ENCODE measurements around the gene CERS6.

CERS6 gene

DNA sequence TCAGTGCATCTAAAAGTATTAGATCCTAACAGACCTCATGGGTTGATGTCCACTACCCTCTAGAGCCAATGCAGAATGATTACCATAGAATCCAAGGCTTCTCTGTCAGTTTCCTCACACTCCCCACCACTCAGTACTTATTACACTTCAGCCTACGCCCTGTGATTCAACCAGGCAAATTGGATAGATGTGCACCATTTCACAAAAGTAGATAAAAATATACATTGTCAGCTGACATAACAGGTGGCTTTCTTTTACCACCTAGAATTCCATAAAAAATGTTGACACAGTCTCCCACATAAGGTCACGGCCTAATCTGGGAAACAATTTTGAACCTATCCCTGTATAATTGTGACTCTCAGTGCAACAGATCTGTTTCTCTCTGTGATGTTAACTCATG, 144.9 kb downstream of the CERS6 start:
- no peak overlapping the region for H3K9ac ChIP-seq (ENCODE audit: low read length)
- H3K4me3 ChIP-seq (ENCODE audit: low read length) = no peak overlapping the region
- H3K27me3 ChIP-seq (replicated peaks; ENCODE audit: control insufficient read depth, insufficient read depth, low read length) = no peaks in the 10 kb centered on the region
- peaks cover 5% of the 10 kb centered on the region for H3K9me3 ChIP-seq (ENCODE audit: control insufficient read depth, low read length)
- no peaks in the 10 kb centered on the region for H3K36me3 ChIP-seq (ENCODE audit: control insufficient read depth, insufficient read depth, low read length, severe bottlenecking)
- DNase-seq (ENCODE audit: low read depth) = no peak
- H3K4me1 ChIP-seq (ENCODE audit: control insufficient read depth, insufficient read depth, low read length) = no peaks in the 10 kb centered on the region

DNA sequence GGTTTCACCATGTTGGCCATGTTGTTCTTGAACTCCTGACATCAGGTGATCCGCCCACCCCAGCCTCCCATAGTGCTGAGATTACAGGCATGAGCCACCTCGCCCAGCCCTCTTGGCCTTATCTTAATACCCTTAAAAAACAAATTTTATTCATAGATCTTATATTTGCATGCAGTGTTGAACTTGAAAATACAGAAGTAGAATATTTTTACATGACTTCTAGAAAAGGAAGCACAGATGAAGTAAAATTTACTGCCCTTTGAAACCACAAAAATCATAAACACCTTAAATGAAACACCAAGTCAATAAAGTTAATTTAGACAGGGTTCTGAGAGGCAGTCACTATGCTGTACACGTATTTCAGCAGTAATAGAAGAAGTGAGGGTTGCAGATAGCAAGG, 145.7 kb downstream of the CERS6 start:
- Histone ChIP-seq H3K36me3 (ENCODE audit: control insufficient read depth, insufficient read depth, low read length, severe bottlenecking) (no peaks in the 10 kb centered on the region), H3K4me1 (ENCODE audit: control insufficient read depth, insufficient read depth, low read length) (no peaks in the 10 kb centered on the region), H3K9me3 (ENCODE audit: control insufficient read depth, low read length) (peaks cover 5% of the 10 kb centered on the region), H3K4me3 (ENCODE audit: low read length) (no peak overlapping the region), H3K9ac (ENCODE audit: low read length) (no peak overlapping the region), H3K27me3 (replicated peaks; ENCODE audit: control insufficient read depth, insufficient read depth, low read length) (no peaks in the 10 kb centered on the region)
- DNase-seq (ENCODE audit: low read depth) = no peak

DNA sequence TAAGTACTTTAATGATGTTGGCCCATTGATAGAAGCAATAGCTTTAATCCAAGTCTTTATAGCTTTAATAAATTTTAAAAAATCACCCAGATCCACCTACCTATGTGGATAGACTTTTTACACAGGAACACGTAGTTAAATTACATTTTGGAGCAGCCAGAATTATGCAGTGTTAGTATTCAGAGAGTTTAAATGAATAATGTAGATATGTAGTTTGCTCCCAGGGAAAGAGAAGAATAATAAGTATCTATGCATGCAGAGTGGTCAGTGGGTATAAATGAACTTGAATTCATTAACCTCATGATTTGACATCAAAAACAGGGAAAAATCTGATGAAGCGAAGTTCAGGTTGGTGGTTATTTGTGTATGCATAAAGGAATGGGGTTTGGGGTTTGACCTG, 146.3 kb downstream of the CERS6 start:
- H3K4me1 ChIP-seq (ENCODE audit: control insufficient read depth, insufficient read depth, low read length) = no peaks in the 10 kb centered on the region
- DNase-seq (ENCODE audit: low read depth) = no peak
- H3K9ac ChIP-seq (ENCODE audit: low read length) = no peak overlapping the region
- H3K36me3 ChIP-seq (ENCODE audit: control insufficient read depth, insufficient read depth, low read length, severe bottlenecking) = no peaks in the 10 kb centered on the region
- H3K9me3 ChIP-seq (ENCODE audit: control insufficient read depth, low read length) = peaks cover 5% of the 10 kb centered on the region
- H3K27me3 ChIP-seq (replicated peaks; ENCODE audit: control insufficient read depth, insufficient read depth, low read length) = no peaks in the 10 kb centered on the region
- H3K4me3 ChIP-seq (ENCODE audit: low read length) = no peak overlapping the region

- no peaks in the 10 kb centered on the region for H3K27me3 ChIP-seq (replicated peaks; ENCODE audit: control insufficient read depth, insufficient read depth, low read length)
- H3K4me3 ChIP-seq (ENCODE audit: low read length) = no peak overlapping the region
- DNase-seq (ENCODE audit: low read depth) = no peak
- peaks cover 3% of the 10 kb centered on the region for H3K4me1 ChIP-seq (ENCODE audit: control insufficient read depth, insufficient read depth, low read length)
- no peak overlapping the region for H3K9ac ChIP-seq (ENCODE audit: low read length)
- no peaks in the 10 kb centered on the region for H3K36me3 ChIP-seq (ENCODE audit: control insufficient read depth, insufficient read depth, low read length, severe bottlenecking)
- peaks cover 5% of the 10 kb centered on the region for H3K9me3 ChIP-seq (ENCODE audit: control insufficient read depth, low read length)
Measured at GRCh38 chr2:168602846-168603401, 146.9 kb downstream of the CERS6 start.

- Histone ChIP-seq H3K4me3 (ENCODE audit: low read length) (no peak overlapping the region), H3K9ac (ENCODE audit: low read length) (no peak overlapping the region), H3K36me3 (ENCODE audit: control insufficient read depth, insufficient read depth, low read length, severe bottlenecking) (no peaks in the 10 kb centered on the region), H3K4me1 (ENCODE audit: control insufficient read depth, insufficient read depth, low read length) (peaks cover 9% of the 10 kb centered on the region), H3K27me3 (replicated peaks; ENCODE audit: control insufficient read depth, insufficient read depth, low read length) (no peaks in the 10 kb centered on the region), H3K9me3 (ENCODE audit: control insufficient read depth, low read length) (peaks cover 5% of the 10 kb centered on the region)
- peak; percentile 64 for DNase-seq (ENCODE audit: low read depth)
Measured at GRCh38 chr2:168603439-168603961, 147.4 kb downstream of the CERS6 start.

- peaks cover 17% of the 10 kb centered on the region for H3K4me1 ChIP-seq (ENCODE audit: control insufficient read depth, insufficient read depth, low read length)
- no peaks in the 10 kb centered on the region for H3K36me3 ChIP-seq (ENCODE audit: control insufficient read depth, insufficient read depth, low read length, severe bottlenecking)
- no peak overlapping the region for H3K4me3 ChIP-seq (ENCODE audit: low read length)
- H3K27me3 ChIP-seq (replicated peaks; ENCODE audit: control insufficient read depth, insufficient read depth, low read length) = no peaks in the 10 kb centered on the region
- H3K9ac ChIP-seq (ENCODE audit: low read length) = no peak overlapping the region
- no peak for DNase-seq (ENCODE audit: low read depth)
- H3K9me3 ChIP-seq (ENCODE audit: control insufficient read depth, low read length) = peaks cover 5% of the 10 kb centered on the region
Measured at GRCh38 chr2:168604252-168604651, 148.2 kb downstream of the CERS6 start.

DNA sequence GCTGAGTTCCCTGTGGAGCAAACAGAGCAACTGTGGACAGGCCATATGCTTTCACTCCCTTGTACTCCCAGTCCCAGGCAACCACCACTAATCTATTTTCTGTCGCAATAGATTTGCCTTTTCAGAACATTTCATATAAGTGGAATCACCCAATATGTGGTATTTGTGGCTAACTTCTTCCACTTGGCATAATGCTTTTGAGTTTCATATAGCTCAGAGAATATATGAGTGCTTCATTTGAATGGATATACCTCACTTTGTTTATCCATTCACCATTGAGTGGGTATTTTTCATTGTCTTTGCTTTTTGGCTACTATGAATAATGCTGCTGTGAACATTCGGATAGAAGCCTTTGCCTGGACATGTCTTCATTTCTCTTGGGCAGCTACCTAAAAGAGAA, 151.9 kb downstream of the CERS6 start:
- DNase-seq (ENCODE audit: low read depth) = peak; percentile 59
- H3K4me3 ChIP-seq (ENCODE audit: low read length) = no peak overlapping the region
- H3K36me3 ChIP-seq (ENCODE audit: control insufficient read depth, insufficient read depth, low read length, severe bottlenecking) = no peaks in the 10 kb centered on the region
- peaks cover 5% of the 10 kb centered on the region for H3K9me3 ChIP-seq (ENCODE audit: control insufficient read depth, low read length)
- peaks cover 20% of the 10 kb centered on the region for H3K4me1 ChIP-seq (ENCODE audit: control insufficient read depth, insufficient read depth, low read length)
- no peak overlapping the region for H3K9ac ChIP-seq (ENCODE audit: low read length)
- no peaks in the 10 kb centered on the region for H3K27me3 ChIP-seq (replicated peaks; ENCODE audit: control insufficient read depth, insufficient read depth, low read length)

DNA sequence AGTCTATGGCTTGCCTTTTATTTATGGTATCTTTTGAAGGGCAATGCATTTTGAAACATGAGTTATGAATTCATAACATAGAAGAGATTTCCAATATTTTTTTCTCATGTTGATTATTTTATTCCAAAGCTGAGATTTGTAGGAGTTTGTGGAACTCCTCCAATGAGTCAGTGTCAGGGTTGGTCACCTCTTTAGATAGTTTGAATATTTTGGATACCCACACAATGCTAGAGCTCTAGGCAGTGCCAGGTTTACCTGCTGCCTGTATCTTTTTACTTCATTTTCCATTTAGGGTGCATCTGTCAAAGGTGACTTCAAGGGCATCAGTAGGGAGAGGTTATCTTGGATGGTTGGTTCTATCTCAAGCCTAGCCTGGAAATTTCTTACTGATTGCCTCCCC, 152.7 kb downstream of the CERS6 start:
- no peak for DNase-seq (ENCODE audit: low read depth)
- Histone ChIP-seq H3K9ac (ENCODE audit: low read length) (no peak overlapping the region), H3K4me3 (ENCODE audit: low read length) (no peak overlapping the region), H3K4me1 (ENCODE audit: control insufficient read depth, insufficient read depth, low read length) (peaks cover 20% of the 10 kb centered on the region), H3K36me3 (ENCODE audit: control insufficient read depth, insufficient read depth, low read length, severe bottlenecking) (no peaks in the 10 kb centered on the region), H3K27me3 (replicated peaks; ENCODE audit: control insufficient read depth, insufficient read depth, low read length) (no peaks in the 10 kb centered on the region), H3K9me3 (ENCODE audit: control insufficient read depth, low read length) (peaks cover 5% of the 10 kb centered on the region)

DNA sequence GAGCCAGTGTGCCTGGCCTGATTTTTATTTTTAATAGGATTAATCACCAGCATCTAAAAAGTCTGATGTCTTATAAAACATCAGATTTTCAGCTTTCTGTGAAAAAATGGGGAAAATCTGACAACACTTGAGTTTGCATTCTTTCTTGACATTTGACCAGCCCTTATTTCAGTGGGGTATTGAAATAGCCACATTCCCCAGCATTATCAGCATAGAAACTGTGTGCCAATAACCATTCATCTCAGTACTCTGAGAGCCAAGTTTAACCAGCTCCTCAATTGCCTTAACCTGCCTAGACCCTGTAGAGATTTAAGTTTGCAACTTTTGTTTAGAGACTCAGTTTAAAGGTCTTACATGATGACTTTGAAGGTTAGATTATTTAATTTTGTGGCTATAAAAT, 155.0 kb downstream of the CERS6 start:
- H3K9me3 ChIP-seq (ENCODE audit: control insufficient read depth, low read length) = no peaks in the 10 kb centered on the region
- no peak overlapping the region for H3K4me3 ChIP-seq (ENCODE audit: low read length)
- no peak for DNase-seq (ENCODE audit: low read depth)
- H3K27me3 ChIP-seq (replicated peaks; ENCODE audit: control insufficient read depth, insufficient read depth, low read length) = no peaks in the 10 kb centered on the region
- no peaks in the 10 kb centered on the region for H3K36me3 ChIP-seq (ENCODE audit: control insufficient read depth, insufficient read depth, low read length, severe bottlenecking)
- peaks cover 20% of the 10 kb centered on the region for H3K4me1 ChIP-seq (ENCODE audit: control insufficient read depth, insufficient read depth, low read length)
- no peak overlapping the region for H3K9ac ChIP-seq (ENCODE audit: low read length)

DNA sequence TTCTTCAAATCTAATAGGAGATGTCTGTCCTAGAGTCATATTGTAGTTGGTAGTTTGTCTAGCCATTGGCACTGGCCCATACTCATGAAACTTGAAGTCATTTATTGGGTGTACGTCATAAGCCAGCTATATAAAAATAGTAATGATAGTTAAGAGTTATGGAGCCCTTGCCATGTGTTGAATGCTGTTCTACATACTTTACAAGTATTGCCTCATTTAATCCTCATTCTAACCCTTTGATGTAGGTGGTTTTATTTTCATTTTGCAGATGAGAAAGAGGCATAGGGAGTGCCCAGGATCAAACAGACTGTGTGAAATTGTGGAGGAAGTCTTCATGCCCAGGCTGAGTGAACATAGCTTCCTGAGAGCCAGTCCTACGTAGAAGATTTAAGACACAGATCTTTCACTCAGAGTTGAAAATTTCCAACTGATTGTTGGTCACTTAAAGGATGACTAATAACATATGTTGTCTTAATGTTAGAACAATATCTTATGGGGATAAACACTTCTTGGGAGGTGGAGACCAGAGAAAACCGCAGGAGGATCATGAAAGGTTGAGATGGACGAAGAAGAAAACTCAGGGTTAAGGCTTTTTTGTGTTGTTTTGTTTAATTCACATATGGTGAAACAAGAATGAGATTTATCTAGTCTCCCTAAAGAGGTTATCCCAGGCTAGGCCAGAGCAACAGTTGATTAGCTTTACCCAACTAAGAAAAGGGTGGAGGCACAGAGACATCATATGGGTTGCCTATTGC, 156.0 kb downstream of the CERS6 start:
- H3K4me1 ChIP-seq (ENCODE audit: control insufficient read depth, insufficient read depth, low read length) = peaks cover 20% of the 10 kb centered on the region
- no peaks in the 10 kb centered on the region for H3K36me3 ChIP-seq (ENCODE audit: control insufficient read depth, insufficient read depth, low read length, severe bottlenecking)
- H3K9me3 ChIP-seq (ENCODE audit: control insufficient read depth, low read length) = no peaks in the 10 kb centered on the region
- no peak overlapping the region for H3K4me3 ChIP-seq (ENCODE audit: low read length)
- H3K27me3 ChIP-seq (replicated peaks; ENCODE audit: control insufficient read depth, insufficient read depth, low read length) = no peaks in the 10 kb centered on the region
- H3K9ac ChIP-seq (ENCODE audit: low read length) = no peak overlapping the region
- DNase-seq (ENCODE audit: low read depth) = no peak

DNA sequence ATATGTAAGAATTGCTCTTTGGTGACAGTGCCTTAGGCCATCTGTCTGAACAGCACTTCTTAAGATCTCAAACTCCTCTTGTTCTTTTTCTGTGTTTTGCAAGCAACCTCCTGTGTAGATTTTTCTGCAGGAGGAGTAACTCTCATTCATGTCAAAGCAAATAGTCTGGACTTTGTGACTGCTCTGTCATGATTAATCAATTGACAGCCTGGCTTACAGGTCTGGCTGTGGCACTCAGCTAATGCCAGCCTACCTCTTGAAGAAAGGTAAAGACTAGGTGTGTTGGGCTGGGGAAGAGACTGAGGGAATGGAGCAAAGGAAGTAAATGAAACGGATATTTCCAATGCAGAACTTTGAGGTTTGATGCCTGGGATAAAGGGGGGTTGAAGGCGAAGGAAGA, 156.6 kb downstream of the CERS6 start:
- no peak for DNase-seq (ENCODE audit: low read depth)
- no peaks in the 10 kb centered on the region for H3K36me3 ChIP-seq (ENCODE audit: control insufficient read depth, insufficient read depth, low read length, severe bottlenecking)
- H3K27me3 ChIP-seq (replicated peaks; ENCODE audit: control insufficient read depth, insufficient read depth, low read length) = no peaks in the 10 kb centered on the region
- H3K9me3 ChIP-seq (ENCODE audit: control insufficient read depth, low read length) = no peaks in the 10 kb centered on the region
- H3K9ac ChIP-seq (ENCODE audit: low read length) = no peak overlapping the region
- no peak overlapping the region for H3K4me3 ChIP-seq (ENCODE audit: low read length)
- peaks cover 18% of the 10 kb centered on the region for H3K4me1 ChIP-seq (ENCODE audit: control insufficient read depth, insufficient read depth, low read length)

Measured in adipocyte (in vitro differentiated cells).